Trophoblast cell (in vitro differentiated cells and primary cell): Measurements from ENCODE around the gene LCA5L. TPM values are rescaled to one million over a fixed set of nuclear protein-coding genes. Genes with fewer than 3 reads are reported as not detected.
A peak's percentile ranks its signal among the peaks of the same experiment; 100 is the strongest.

Experiments used
- DNase-seq, 2 donors: peaks; one replicate each; pipeline ENCODE4 v3.0.0-alpha.2; 2016
- H2AFZ ChIP-seq: 2 replicates; pipeline ENCODE4 v1.6.1; 2013; ENCODE audit warnings: low read length, moderate library complexity, mild to moderate bottlenecking; ENCODE audit not compliant: insufficient read depth, poor library complexity
- H2AK5ac ChIP-seq: 2 replicates; pipeline ENCODE4 v1.6.1; 2013; ENCODE audit warnings: mild to moderate bottlenecking, low read length
- H2BK120ac ChIP-seq: 2 replicates; pipeline ENCODE4 v1.6.1; 2013; ENCODE audit warnings: low read length, mild to moderate bottlenecking, moderate library complexity; ENCODE audit not compliant: insufficient read depth, poor library complexity
- H2BK12ac ChIP-seq: 2 replicates; pipeline ENCODE4 v1.6.1; 2013; ENCODE audit warnings: mild to moderate bottlenecking, low read length, moderate library complexity
- H2BK5ac ChIP-seq: 2 replicates; pipeline ENCODE4 v1.6.1; 2013; ENCODE audit warnings: low read length, low read depth, moderate library complexity, mild to moderate bottlenecking; ENCODE audit not compliant: poor library complexity
- H3K14ac ChIP-seq: 2 replicates; pipeline ENCODE4 v1.6.1; 2013; ENCODE audit warnings: mild to moderate bottlenecking, low read length
- H3K18ac ChIP-seq: 2 replicates; pipeline ENCODE4 v1.6.1; 2013; ENCODE audit warnings: mild to moderate bottlenecking, low read length
- H3K23ac ChIP-seq: 2 replicates; pipeline ENCODE4 v1.6.1; 2013; ENCODE audit warnings: low read length
- H3K27ac ChIP-seq: 2 replicates; pipeline ENCODE4 v1.5.1; 2013; ENCODE audit warnings: low read depth, mild to moderate bottlenecking, inconsistent platforms, low read length, moderate library complexity
- H3K27me3 ChIP-seq: 2 replicates; pipeline ENCODE4 v1.6.1; 2013; ENCODE audit warnings: inconsistent platforms, mild to moderate bottlenecking, low read length, moderate library complexity; ENCODE audit not compliant: insufficient read depth
- H3K36me3 ChIP-seq, 2 experiments: 1 replicate in 1 of 2; 2 replicates in 1 of 2; pipeline ENCODE4 v1.6.1; 2013; ENCODE audit warnings: low read length in 2 of 2, mild to moderate bottlenecking in 2 of 2, moderate library complexity in 1 of 2; ENCODE audit not compliant: insufficient read depth in 2 of 2, control insufficient read depth in 1 of 2
- H3K4ac ChIP-seq: 2 replicates; pipeline ENCODE4 v1.6.1; 2013; ENCODE audit warnings: low read depth, mild to moderate bottlenecking, low read length, moderate library complexity
- H3K4me1 ChIP-seq, 2 experiments: 1 replicate in 1 of 2; 2 replicates in 1 of 2; pipeline ENCODE4 v1.6.1; 2013; ENCODE audit warnings: low read length in 2 of 2, mild to moderate bottlenecking in 2 of 2, moderate library complexity in 1 of 2; ENCODE audit not compliant: insufficient read depth in 2 of 2, control insufficient read depth in 1 of 2
- H3K4me2 ChIP-seq: 2 replicates; pipeline ENCODE4 v1.6.1; 2013; ENCODE audit warnings: inconsistent platforms, mild to moderate bottlenecking, low read length, moderate library complexity
- H3K4me3 ChIP-seq: 2 replicates; pipeline ENCODE4 v1.5.1; 2013; ENCODE audit warnings: mild to moderate bottlenecking, low read depth, low read length, inconsistent platforms
- H3K79me1 ChIP-seq: one replicate; pipeline ENCODE4 v1.6.1; 2013; ENCODE audit warnings: low read length
- H3K79me2 ChIP-seq: 2 replicates; pipeline ENCODE4 v1.6.1; 2013; ENCODE audit warnings: low read length, mild to moderate bottlenecking; ENCODE audit not compliant: control insufficient read depth, insufficient read depth, poor library complexity
- H3K9ac ChIP-seq: 2 replicates; pipeline ENCODE4 v1.6.1; 2013; ENCODE audit warnings: mild to moderate bottlenecking, low read length
- H3K9me3 ChIP-seq: 2 replicates; pipeline ENCODE4 v1.6.1; 2013; ENCODE audit warnings: low read depth, mild to moderate bottlenecking, control low read depth, inconsistent platforms, low read length; ENCODE audit not compliant: insufficient read depth
- H4K12ac ChIP-seq: 2 replicates; pipeline ENCODE4 v1.6.1; 2013; ENCODE audit warnings: low read depth, mild to moderate bottlenecking, low read length, moderate library complexity
- H4K8ac ChIP-seq: 2 replicates; pipeline ENCODE4 v1.6.1; 2013; ENCODE audit warnings: low read depth, mild to moderate bottlenecking, low read length, moderate library complexity
- H4K91ac ChIP-seq: one replicate; pipeline ENCODE4 v1.6.1; 2013; ENCODE audit warnings: low read depth, mild to moderate bottlenecking, low read length, moderate library complexity
- WGBS: extraction: QIAGEN DNeasy Blood & Tissue Kit; methylation state at CpG from one replicate; pipeline ENCODE4 v1.1.7; 2013; ENCODE audit warnings: missing lambda C conversion rate; ENCODE audit not compliant: insufficient read length, insufficient coverage; ENCODE audit errors: extremely low coverage; 5-methylcytosine and 5-hydroxymethylcytosine counted together
- polyA plus RNA-seq: library from polyadenylated mRNA; stranded (reverse); fragments of 200-250 nt; gene quantifications from 2 replicates; pipeline ENCODE4 v1.2.3, GENCODE V29; 2013

Gene LCA5L
- 0.47 and 0.78 TPM in 2 replicates for polyA plus RNA-seq

GRCh38 chr21:39445321-39446269, at the start of gene LCA5L:
Gene LCA5L (minus strand): TSS chr21:39445778. CDS start chr21:39428493, 17,285 bp downstream.
- WGBS: no CpG with 5 or more reads among the region's 83 CpGs
- peak within 1 kb of the TSS; percentile 93 for H3K14ac ChIP-seq

DNA sequence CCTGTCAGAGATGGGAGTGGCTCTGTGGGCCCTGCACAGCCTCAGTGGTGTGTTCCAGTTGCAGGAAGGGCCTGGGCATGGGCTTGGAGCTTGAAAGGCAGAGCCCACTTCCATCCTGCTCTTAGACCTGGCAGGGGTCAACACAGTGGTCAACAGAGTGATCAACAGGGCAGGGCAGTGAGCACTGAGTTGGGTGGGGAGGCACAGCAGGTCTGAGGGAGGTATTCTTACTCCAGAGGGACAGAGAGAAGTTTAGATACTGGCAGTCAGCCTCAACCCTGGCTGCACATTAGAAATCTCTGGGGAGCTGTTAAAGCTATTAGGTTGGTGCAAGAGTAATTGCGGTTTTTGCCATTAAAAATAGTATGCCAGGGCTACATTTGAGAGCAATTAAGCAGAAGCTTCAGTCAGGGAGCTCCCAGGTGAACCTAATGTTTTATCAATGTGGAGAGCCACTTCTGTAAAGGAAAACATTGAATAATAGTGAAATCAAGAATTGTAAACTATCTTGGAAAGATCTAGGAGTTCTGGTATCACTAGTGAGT, 43.9 kb upstream of the LCA5L start:
- Histone ChIP-seq H2AFZ (no peak overlapping the region), H3K79me2 (no peaks in the 10 kb centered on the region), H3K36me3 (no peaks in the 10 kb centered on the region), H3K4me2 (no peak overlapping the region), H3K27ac (no peak overlapping the region), H3K4ac (no peak overlapping the region), H4K8ac (no peak overlapping the region), H3K23ac (no peak overlapping the region), H3K79me1 (no peaks in the 10 kb centered on the region), H2BK120ac (no peak overlapping the region), H2BK12ac (no peak overlapping the region), H4K91ac (no peak overlapping the region), H3K27me3 (no peaks in the 10 kb centered on the region), H2AK5ac (no peak overlapping the region), H3K4me1 (no peaks in the 10 kb centered on the region), H3K9ac (no peak overlapping the region), H3K14ac (no peak overlapping the region), H2BK5ac (no peak overlapping the region), H3K4me3 (no peak overlapping the region), H4K12ac (no peak overlapping the region), H3K18ac (no peak overlapping the region), H3K9me3 (no peaks in the 10 kb centered on the region)
- WGBS: no CpG with 5 or more reads among the region's 1 CpG
- no peak for DNase-seq

More at GRCh38 chr21:39445321-39446269, at the start of gene LCA5L:
- Histone ChIP-seq H4K12ac (peak within 1 kb of the TSS; percentile 81), H2AK5ac (peak within 1 kb of the TSS; percentile 51), H4K8ac (peak within 1 kb of the TSS; percentile 94), H3K18ac (peak within 1 kb of the TSS; percentile 84), H3K79me1 (peaks cover 6% of the 10 kb centered on the region), H3K4me2 (peak within 1 kb of the TSS; percentile 93), H3K9ac (peak within 1 kb of the TSS; percentile 87), H2BK5ac (peak within 1 kb of the TSS; percentile 75), H4K91ac (peak within 1 kb of the TSS; percentile 89), H2AFZ (peak within 1 kb of the TSS; percentile 76), H3K79me2 (peaks cover 5% of the 10 kb centered on the region), H3K27me3 (no peaks in the 10 kb centered on the region), H3K4me1 (peaks cover 4 to 5% of the 10 kb centered on the region in 2 experiments), H3K4ac (peak within 1 kb of the TSS; percentile 49), H2BK120ac (peak within 1 kb of the TSS; percentile 79), H3K4me3 (peak within 1 kb of the TSS; percentile 82), H2BK12ac (no peak within 1 kb of the TSS), H3K27ac (peak within 1 kb of the TSS; percentile 83), H3K23ac (no peak within 1 kb of the TSS), H3K36me3 (no peaks in the 10 kb centered on the region), H3K9me3 (no peaks in the 10 kb centered on the region)
- DNase-seq: peak; percentile 95 to 98

DNA sequence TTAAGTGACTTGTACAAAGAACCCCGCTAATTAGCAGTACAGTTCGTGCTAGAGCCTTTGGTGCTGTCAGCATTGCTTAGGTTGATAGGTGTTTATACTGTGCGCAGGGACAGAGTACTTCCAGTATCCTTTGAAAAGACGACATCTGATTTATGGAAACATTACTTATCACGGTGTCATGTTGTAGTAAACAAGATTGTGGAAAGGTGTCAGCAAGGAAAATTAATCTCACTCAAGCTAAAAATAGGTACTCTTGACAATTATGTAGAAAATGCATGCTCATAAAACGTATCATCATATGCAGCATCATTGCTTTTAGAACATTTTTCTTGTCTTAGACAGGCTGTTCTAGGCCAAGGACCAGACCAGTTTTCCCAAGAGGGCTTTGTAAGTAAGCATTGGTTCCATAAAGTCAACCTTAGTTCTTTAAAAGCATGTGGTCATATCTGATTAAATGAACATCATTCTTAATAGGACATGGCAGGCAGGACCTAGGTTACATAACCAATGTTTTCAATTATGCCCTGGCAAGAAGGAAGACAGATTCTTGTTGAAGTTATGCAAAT, 39.2 kb upstream of the LCA5L start:
- Histone ChIP-seq H3K4ac (no peak overlapping the region), H2AFZ (no peak overlapping the region), H3K4me3 (no peak overlapping the region), H2BK12ac (no peak overlapping the region), H3K27me3 (no peaks in the 10 kb centered on the region), H3K14ac (no peak overlapping the region), H3K9ac (no peak overlapping the region), H3K18ac (no peak overlapping the region), H3K23ac (no peak overlapping the region), H2AK5ac (no peak overlapping the region), H2BK120ac (no peak overlapping the region), H4K8ac (no peak overlapping the region), H4K91ac (no peak overlapping the region), H3K79me2 (no peaks in the 10 kb centered on the region), H3K36me3 (no peaks in the 10 kb centered on the region), H2BK5ac (no peak overlapping the region), H3K27ac (no peak overlapping the region), H3K4me1 (no peaks in the 10 kb centered on the region), H3K4me2 (no peak overlapping the region), H3K79me1 (no peaks in the 10 kb centered on the region), H3K9me3 (no peaks in the 10 kb centered on the region), H4K12ac (no peak overlapping the region)
- WGBS: no CpG with 5 or more reads among the region's 6 CpGs
- no peak for DNase-seq

DNA sequence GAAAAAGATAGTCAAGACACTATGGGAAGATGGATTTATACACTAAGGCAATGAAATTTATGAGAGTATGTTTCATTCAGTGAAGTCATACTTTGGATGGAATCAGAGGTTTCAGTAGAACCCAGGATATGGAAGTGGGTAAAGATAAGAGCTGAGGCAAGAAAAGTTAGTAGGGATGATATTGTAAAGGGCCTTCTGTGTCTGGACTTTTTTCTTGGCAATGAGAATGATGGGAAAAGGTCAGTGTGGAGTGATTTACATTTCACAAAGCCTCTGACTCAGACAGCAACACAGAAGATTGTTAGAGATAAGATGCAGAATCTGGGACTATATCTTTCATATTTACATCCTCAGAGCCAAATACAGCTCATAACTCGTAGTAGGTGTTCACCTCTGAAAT, 38.3 kb upstream of the LCA5L start:
- H2AK5ac ChIP-seq: no peak overlapping the region

More for the DNA sequence above, 38.3 kb upstream of the LCA5L start:
- no peaks in the 10 kb centered on the region for H3K79me2 ChIP-seq
- no peak overlapping the region for H4K8ac ChIP-seq
- peaks cover 4% of the 10 kb centered on the region for H3K9me3 ChIP-seq
- H2AFZ ChIP-seq: no peak overlapping the region
- H2BK12ac ChIP-seq: no peak overlapping the region
- peak in 1 of 2 donors; percentile 23 for DNase-seq
- no peak overlapping the region for H2BK5ac ChIP-seq
- H3K79me1 ChIP-seq: no peaks in the 10 kb centered on the region
- no peak overlapping the region for H3K23ac ChIP-seq
- H3K4me2 ChIP-seq: no peak overlapping the region
- no peak overlapping the region for H3K9ac ChIP-seq
- H4K91ac ChIP-seq: no peak overlapping the region
- no peak overlapping the region for H3K18ac ChIP-seq
- no peak overlapping the region for H4K12ac ChIP-seq
- no CpG with 5 or more reads among the region's 1 CpG for WGBS
- no peaks in the 10 kb centered on the region for H3K4me1 ChIP-seq
- no peak overlapping the region for H2BK120ac ChIP-seq
- H3K36me3 ChIP-seq: no peaks in the 10 kb centered on the region
- no peak overlapping the region for H3K27ac ChIP-seq
- no peak overlapping the region for H3K4me3 ChIP-seq
- H3K4ac ChIP-seq: no peak overlapping the region
- no peaks in the 10 kb centered on the region for H3K27me3 ChIP-seq
- H3K14ac ChIP-seq: no peak overlapping the region
